HEK293 (cell line): ENCODE results near the gene RAB28.

Experiments used
- CTCF ChIA-PET: fragments of 350-600 bp; formaldehyde crosslinking; extraction: SDS; loops from one replicate; lab custom pipeline; 2021; ENCODE audit warnings: antibody characterized with exemption; lab: Yijun Ruan, JAX
- POLR2A ChIA-PET: fragments of 300-600 bp; formaldehyde crosslinking; extraction: SDS; loops from one replicate; lab custom pipeline; 2020; ENCODE audit warnings: antibody characterized with exemption, inconsistent platforms; lab: Yijun Ruan, JAX
- H3K27ac ChIP-seq: fragments of 200-500 bp; sonication (Bioruptor generic); 2 replicates; pipeline ENCODE4 v1.5.1; 2014; ENCODE audit warnings: low read depth, low read length, control low read depth, inconsistent platforms; ENCODE audit errors: extremely low read depth
- H3K36me3 ChIP-seq, 2 experiments: fragments of 200-500 bp in 1 of 2; sonication (Bioruptor generic) in 1 of 2; 1 replicate in 1 of 2; 2 replicates in 1 of 2; pipeline ENCODE4 v1.5.1; 2014 to 2017; ENCODE audit warnings: inconsistent platforms in 2 of 2, low read length in 2 of 2; ENCODE audit not compliant: control insufficient read depth in 2 of 2, insufficient read depth in 1 of 2
- H3K4me1 ChIP-seq: fragments of 200-500 bp; sonication (Bioruptor generic); 2 replicates; pipeline ENCODE4 v1.5.1; 2014; ENCODE audit warnings: mild to moderate bottlenecking, low read length, inconsistent platforms; ENCODE audit not compliant: control insufficient read depth, insufficient read depth
- H3K4me3 ChIP-seq: 2 replicates; pipeline ENCODE4 v1.5.1; 2011; ENCODE audit warnings: low read depth, mild to moderate bottlenecking, control low read depth, low read length, moderate library complexity
- H3K9me3 ChIP-seq: fragments of 200-500 bp; sonication (Bioruptor generic); 2 replicates; pipeline ENCODE4 v1.5.1; 2014; ENCODE audit warnings: low read depth, low read length, inconsistent platforms; ENCODE audit not compliant: control insufficient read depth, insufficient read depth
- GLIS1 ChIP-seq: fragments of 450-650 bp; formaldehyde crosslinking; IDR thresholded peaks from 2 replicates; pipeline ENCODE4 v1.5.1; 2016; ENCODE audit warnings: missing biosample characterization, missing genetic modification characterization
- GLIS2 ChIP-seq: fragments of 450-650 bp; formaldehyde crosslinking; IDR thresholded peaks from 2 replicates; pipeline ENCODE4 v1.5.1; 2016; ENCODE audit warnings: missing biosample characterization, missing genetic modification characterization
- IKZF3 ChIP-seq: fragments of 450-650 bp; IDR thresholded peaks from 2 replicates; pipeline ENCODE4 v1.5.0; 2018; ENCODE audit warnings: missing biosample characterization, mild to moderate bottlenecking, missing genetic modification characterization, moderate library complexity
- KLF10 ChIP-seq: fragments of 450-650 bp; IDR thresholded peaks from 2 replicates; pipeline ENCODE4 v1.5.1; 2018; ENCODE audit warnings: missing biosample characterization, mild to moderate bottlenecking, missing genetic modification characterization
- KLF8 ChIP-seq: fragments of 450-650 bp; formaldehyde crosslinking; IDR thresholded peaks from 2 replicates; pipeline ENCODE4 v1.5.1; 2016; ENCODE audit warnings: missing biosample characterization, missing genetic modification characterization
- KLF9 ChIP-seq: fragments of 450-650 bp; formaldehyde crosslinking; IDR thresholded peaks from 2 replicates; pipeline ENCODE4 v1.5.1; 2016; ENCODE audit warnings: missing biosample characterization, missing genetic modification characterization, low read depth
- PRDM1 ChIP-seq: fragments of 450-650 bp; formaldehyde crosslinking; IDR thresholded peaks from 2 replicates; pipeline ENCODE4; 2016; ENCODE audit warnings: missing biosample characterization, missing genetic modification characterization
- SP2 ChIP-seq: fragments of 450-650 bp; formaldehyde crosslinking; IDR thresholded peaks from 2 replicates; pipeline ENCODE4 v1.5.1; 2016; ENCODE audit warnings: missing biosample characterization, missing genetic modification characterization
- SP3 ChIP-seq: fragments of 450-650 bp; formaldehyde crosslinking; IDR thresholded peaks from 2 replicates; pipeline ENCODE4 v1.5.1; 2016; ENCODE audit warnings: missing biosample characterization, missing genetic modification characterization
- YY1 ChIP-seq: fragments of 450-650 bp; formaldehyde crosslinking; IDR thresholded peaks from 2 replicates; pipeline ENCODE4 v1.5.1; 2018; ENCODE audit warnings: missing biosample characterization, missing genetic modification characterization
- YY2 ChIP-seq: fragments of 450-650 bp; formaldehyde crosslinking; IDR thresholded peaks from 2 replicates; pipeline ENCODE4 v1.5.1; 2016; ENCODE audit warnings: missing biosample characterization, missing genetic modification characterization
- ZNF239 ChIP-seq: fragments of 450-650 bp; formaldehyde crosslinking; IDR thresholded peaks from 2 replicates; pipeline ENCODE4 v1.5.1; 2016; ENCODE audit warnings: missing biosample characterization, missing genetic modification characterization
- ZNF311 ChIP-seq: fragments of 450-650 bp; formaldehyde crosslinking; IDR thresholded peaks from 2 replicates; pipeline ENCODE4 v1.5.1; 2017; ENCODE audit warnings: missing biosample characterization, missing genetic modification characterization, borderline replicate concordance
- ZNF341 ChIP-seq: fragments of 450-650 bp; formaldehyde crosslinking; IDR thresholded peaks from 2 replicates; pipeline ENCODE4; 2016; ENCODE audit warnings: low read depth, missing biosample characterization, missing genetic modification characterization
- ZNF423 ChIP-seq: fragments of 450-650 bp; formaldehyde crosslinking; IDR thresholded peaks from 2 replicates; pipeline ENCODE4 v1.5.1; 2016; ENCODE audit warnings: missing biosample characterization, missing genetic modification characterization
- ZNF473 ChIP-seq: fragments of 450-650 bp; formaldehyde crosslinking; IDR thresholded peaks from 2 replicates; pipeline ENCODE4 v1.5.1; 2017; ENCODE audit warnings: missing biosample characterization, missing genetic modification characterization
- ZNF501 ChIP-seq: fragments of 450-650 bp; formaldehyde crosslinking; IDR thresholded peaks from 2 replicates; pipeline ENCODE4 v1.5.1; 2016; ENCODE audit warnings: missing biosample characterization, missing genetic modification characterization
- ZNF521 ChIP-seq: fragments of 450-650 bp; formaldehyde crosslinking; IDR thresholded peaks from 2 replicates; pipeline ENCODE4 v1.5.1; 2017; ENCODE audit warnings: missing biosample characterization, mild to moderate bottlenecking, missing genetic modification characterization
- ZNF561 ChIP-seq: fragments of 450-650 bp; IDR thresholded peaks from 2 replicates; pipeline ENCODE4 v1.5.1; 2018; ENCODE audit warnings: missing biosample characterization, missing genetic modification characterization, borderline replicate concordance
- ZNF610 ChIP-seq: fragments of 450-650 bp; formaldehyde crosslinking; IDR thresholded peaks from 2 replicates; pipeline ENCODE4 v1.5.1; 2016; ENCODE audit warnings: missing biosample characterization, missing genetic modification characterization, borderline replicate concordance
- ZXDB ChIP-seq: fragments of 450-650 bp; formaldehyde crosslinking; IDR thresholded peaks from 2 replicates; pipeline ENCODE4 v1.5.1; 2016; ENCODE audit warnings: missing biosample characterization, missing genetic modification characterization
- TF ChIP-seq, protein P1 (sequence below): fragments of 450-650 bp; formaldehyde crosslinking; IDR thresholded peaks from 2 replicates; pipeline ENCODE4 v1.5.1; 2017; ENCODE audit warnings: missing biosample characterization, missing genetic modification characterization
- TF ChIP-seq, protein P2 (sequence below): fragments of 450-650 bp; IDR thresholded peaks from 2 replicates; pipeline ENCODE4 v1.5.1; 2018; ENCODE audit warnings: missing biosample characterization, missing genetic modification characterization
- TF ChIP-seq, protein P3 (sequence below): fragments of 450-650 bp; formaldehyde crosslinking; optimal IDR thresholded peaks from 2 replicates; pipeline ENCODE3; 2016; ENCODE audit warnings: missing biosample characterization, mild to moderate bottlenecking, missing genetic modification characterization
- TF ChIP-seq, protein P4 (sequence below): fragments of 450-650 bp; formaldehyde crosslinking; conservative IDR thresholded peaks from 2 replicates; pipeline ENCODE4 v1.5.1; 2016; ENCODE audit warnings: low read depth, missing biosample characterization, missing genetic modification characterization
- TF ChIP-seq, protein P5 (sequence below): fragments of 450-650 bp; formaldehyde crosslinking; IDR thresholded peaks from 2 replicates; pipeline ENCODE4 v1.5.1; 2016; ENCODE audit warnings: missing biosample characterization, missing genetic modification characterization

RAB28 gene

DNA sequence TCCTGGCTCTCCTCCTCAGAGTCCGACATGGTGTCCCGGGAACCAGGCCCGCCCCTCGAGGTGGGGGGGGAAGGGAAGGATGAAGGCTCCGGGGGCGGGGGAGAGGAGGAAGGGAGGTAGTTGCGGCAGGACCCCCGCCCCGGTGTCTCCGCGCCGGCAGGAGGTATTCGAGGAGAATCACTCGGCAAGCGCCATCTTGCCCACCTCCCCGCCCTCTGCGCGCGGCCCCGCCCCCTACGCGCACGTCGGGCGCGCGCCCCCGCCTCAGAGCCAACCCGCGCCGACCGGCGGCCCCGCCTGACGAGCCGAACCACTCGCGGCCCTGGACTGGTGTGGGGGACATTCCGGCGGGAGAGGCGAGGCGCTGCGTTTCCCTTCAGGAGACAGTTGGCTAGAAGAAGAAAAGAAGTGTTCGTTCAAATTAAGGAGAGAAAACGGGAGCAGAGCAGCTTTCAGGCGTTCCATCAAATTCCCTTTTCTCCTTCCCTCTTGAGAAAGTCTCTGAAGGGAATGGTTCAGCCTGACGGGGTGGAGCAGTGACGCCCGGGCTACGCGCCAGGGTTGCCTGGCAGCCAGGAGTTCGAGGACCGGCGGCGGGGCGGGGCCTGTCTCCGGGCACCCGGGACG is at the start of gene RAB28:
Gene RAB28 (minus strand): TSS at position 219 of the 627 bp plus-strand sequence.
- CTCF ChIA-PET, result no interaction called here
- TF ChIP-seq ZNF561 (tag by site-specific recombination), result 0 out of 2 replicates have a peak, but pooled peaks have one; percentile 13
- no peak for TF ChIP-seq ZNF239 (tag by site-specific recombination)
- TF ChIP-seq GLIS2, result peak; percentile 75
- 0 out of 2 replicates have a peak, but pooled peaks have one; percentile 34 for TF ChIP-seq ZNF341 (tag by site-specific recombination)
- 0 out of 2 replicates have a peak, but pooled peaks have one; percentile 12 for TF ChIP-seq ZNF501 (tag by site-specific recombination)
- no peak for TF ChIP-seq IKZF3 (tag by site-specific recombination)
- peak; percentile 34 for TF ChIP-seq SP2 (tag by site-specific recombination)
- peak; percentile 17; the same call in 1 of the 2 replicates for TF ChIP-seq ZXDB
- no peak for TF ChIP-seq ZNF311 (tag by site-specific recombination)
- peak; percentile 70; the same call in 1 of the 2 replicates for TF ChIP-seq KLF8 (tag by site-specific recombination)
- TF ChIP-seq GLIS1 (tag by site-specific recombination), result peak; percentile 54
- TF ChIP-seq, protein P1, sequence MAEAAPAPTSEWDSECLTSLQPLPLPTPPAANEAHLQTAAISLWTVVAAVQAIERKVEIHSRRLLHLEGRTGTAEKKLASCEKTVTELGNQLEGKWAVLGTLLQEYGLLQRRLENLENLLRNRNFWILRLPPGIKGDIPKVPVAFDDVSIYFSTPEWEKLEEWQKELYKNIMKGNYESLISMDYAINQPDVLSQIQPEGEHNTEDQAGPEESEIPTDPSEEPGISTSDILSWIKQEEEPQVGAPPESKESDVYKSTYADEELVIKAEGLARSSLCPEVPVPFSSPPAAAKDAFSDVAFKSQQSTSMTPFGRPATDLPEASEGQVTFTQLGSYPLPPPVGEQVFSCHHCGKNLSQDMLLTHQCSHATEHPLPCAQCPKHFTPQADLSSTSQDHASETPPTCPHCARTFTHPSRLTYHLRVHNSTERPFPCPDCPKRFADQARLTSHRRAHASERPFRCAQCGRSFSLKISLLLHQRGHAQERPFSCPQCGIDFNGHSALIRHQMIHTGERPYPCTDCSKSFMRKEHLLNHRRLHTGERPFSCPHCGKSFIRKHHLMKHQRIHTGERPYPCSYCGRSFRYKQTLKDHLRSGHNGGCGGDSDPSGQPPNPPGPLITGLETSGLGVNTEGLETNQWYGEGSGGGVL (tag by site-specific recombination), result peak; percentile 72
- TF ChIP-seq ZNF610 (tag by site-specific recombination), result no peak
- peak; percentile 61 for TF ChIP-seq PRDM1 (tag by site-specific recombination)
- TF ChIP-seq, protein P2, sequence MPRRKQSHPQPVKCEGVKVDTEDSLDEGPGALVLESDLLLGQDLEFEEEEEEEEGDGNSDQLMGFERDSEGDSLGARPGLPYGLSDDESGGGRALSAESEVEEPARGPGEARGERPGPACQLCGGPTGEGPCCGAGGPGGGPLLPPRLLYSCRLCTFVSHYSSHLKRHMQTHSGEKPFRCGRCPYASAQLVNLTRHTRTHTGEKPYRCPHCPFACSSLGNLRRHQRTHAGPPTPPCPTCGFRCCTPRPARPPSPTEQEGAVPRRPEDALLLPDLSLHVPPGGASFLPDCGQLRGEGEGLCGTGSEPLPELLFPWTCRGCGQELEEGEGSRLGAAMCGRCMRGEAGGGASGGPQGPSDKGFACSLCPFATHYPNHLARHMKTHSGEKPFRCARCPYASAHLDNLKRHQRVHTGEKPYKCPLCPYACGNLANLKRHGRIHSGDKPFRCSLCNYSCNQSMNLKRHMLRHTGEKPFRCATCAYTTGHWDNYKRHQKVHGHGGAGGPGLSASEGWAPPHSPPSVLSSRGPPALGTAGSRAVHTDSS (tag by site-specific recombination), result peak; percentile 60; the same call in 1 of the 2 replicates
- no peak for TF ChIP-seq ZNF473
- TF ChIP-seq, protein P3, sequence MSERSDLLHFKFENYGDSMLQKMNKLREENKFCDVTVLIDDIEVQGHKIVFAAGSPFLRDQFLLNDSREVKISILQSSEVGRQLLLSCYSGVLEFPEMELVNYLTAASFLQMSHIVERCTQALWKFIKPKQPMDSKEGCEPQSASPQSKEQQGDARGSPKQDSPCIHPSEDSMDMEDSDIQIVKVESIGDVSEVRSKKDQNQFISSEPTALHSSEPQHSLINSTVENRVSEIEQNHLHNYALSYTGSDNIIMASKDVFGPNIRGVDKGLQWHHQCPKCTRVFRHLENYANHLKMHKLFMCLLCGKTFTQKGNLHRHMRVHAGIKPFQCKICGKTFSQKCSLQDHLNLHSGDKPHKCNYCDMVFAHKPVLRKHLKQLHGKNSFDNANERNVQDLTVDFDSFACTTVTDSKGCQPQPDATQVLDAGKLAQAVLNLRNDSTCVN (tag by site-specific recombination), result peak; percentile 67
- TF ChIP-seq YY2 (tag by site-specific recombination), result no peak
- no peak for TF ChIP-seq ZNF521 (tag by site-specific recombination)
- TF ChIP-seq, protein P4, sequence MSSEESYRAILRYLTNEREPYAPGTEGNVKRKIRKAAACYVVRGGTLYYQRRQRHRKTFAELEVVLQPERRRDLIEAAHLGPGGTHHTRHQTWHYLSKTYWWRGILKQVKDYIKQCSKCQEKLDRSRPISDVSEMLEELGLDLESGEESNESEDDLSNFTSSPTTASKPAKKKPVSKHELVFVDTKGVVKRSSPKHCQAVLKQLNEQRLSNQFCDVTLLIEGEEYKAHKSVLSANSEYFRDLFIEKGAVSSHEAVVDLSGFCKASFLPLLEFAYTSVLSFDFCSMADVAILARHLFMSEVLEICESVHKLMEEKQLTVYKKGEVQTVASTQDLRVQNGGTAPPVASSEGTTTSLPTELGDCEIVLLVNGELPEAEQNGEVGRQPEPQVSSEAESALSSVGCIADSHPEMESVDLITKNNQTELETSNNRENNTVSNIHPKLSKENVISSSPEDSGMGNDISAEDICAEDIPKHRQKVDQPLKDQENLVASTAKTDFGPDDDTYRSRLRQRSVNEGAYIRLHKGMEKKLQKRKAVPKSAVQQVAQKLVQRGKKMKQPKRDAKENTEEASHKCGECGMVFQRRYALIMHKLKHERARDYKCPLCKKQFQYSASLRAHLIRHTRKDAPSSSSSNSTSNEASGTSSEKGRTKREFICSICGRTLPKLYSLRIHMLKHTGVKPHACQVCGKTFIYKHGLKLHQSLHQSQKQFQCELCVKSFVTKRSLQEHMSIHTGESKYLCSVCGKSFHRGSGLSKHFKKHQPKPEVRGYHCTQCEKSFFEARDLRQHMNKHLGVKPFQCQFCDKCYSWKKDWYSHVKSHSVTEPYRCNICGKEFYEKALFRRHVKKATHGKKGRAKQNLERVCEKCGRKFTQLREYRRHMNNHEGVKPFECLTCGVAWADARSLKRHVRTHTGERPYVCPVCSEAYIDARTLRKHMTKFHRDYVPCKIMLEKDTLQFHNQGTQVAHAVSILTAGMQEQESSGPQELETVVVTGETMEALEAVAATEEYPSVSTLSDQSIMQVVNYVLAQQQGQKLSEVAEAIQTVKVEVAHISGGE (tag by site-specific recombination), result peak; percentile 40; the same call in 1 of the 2 replicates
- TF ChIP-seq KLF10 (tag by site-specific recombination), result peak; percentile 98
- peak; percentile 23; the same call in 1 of the 2 replicates for TF ChIP-seq ZNF423 (tag by site-specific recombination)
- TF ChIP-seq, protein P5, sequence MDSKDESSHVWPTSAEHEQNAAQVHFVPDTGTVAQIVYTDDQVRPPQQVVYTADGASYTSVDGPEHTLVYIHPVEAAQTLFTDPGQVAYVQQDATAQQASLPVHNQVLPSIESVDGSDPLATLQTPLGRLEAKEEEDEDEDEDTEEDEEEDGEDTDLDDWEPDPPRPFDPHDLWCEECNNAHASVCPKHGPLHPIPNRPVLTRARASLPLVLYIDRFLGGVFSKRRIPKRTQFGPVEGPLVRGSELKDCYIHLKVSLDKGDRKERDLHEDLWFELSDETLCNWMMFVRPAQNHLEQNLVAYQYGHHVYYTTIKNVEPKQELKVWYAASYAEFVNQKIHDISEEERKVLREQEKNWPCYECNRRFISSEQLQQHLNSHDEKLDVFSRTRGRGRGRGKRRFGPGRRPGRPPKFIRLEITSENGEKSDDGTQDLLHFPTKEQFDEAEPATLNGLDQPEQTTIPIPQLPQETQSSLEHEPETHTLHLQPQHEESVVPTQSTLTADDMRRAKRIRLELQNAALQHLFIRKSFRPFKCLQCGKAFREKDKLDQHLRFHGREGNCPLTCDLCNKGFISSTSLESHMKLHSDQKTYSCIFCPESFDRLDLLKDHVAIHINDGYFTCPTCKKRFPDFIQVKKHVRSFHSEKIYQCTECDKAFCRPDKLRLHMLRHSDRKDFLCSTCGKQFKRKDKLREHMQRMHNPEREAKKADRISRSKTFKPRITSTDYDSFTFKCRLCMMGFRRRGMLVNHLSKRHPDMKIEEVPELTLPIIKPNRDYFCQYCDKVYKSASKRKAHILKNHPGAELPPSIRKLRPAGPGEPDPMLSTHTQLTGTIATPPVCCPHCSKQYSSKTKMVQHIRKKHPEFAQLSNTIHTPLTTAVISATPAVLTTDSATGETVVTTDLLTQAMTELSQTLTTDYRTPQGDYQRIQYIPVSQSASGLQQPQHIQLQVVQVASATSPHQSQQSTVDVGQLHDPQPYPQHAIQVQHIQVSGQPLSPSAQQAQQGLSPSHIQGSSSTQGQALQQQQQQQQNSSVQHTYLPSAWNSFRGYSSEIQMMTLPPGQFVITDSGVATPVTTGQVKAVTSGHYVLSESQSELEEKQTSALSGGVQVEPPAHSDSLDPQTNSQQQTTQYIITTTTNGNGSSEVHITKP (tag by site-specific recombination), result peak; percentile 99
- peak; percentile 47; the same call in 1 of the 2 replicates for TF ChIP-seq YY1 (tag by site-specific recombination)
- peak; percentile 68; the same call in 1 of the 2 replicates for TF ChIP-seq SP3 (tag by site-specific recombination)
- TF ChIP-seq KLF9 (tag by site-specific recombination), result 0 out of 2 replicates have a peak, but pooled peaks have one; percentile 60

More for the DNA sequence above, at the start of gene RAB28:
- peak within 1 kb of the TSS; percentile 77 for H3K4me3 ChIP-seq
- H3K27ac ChIP-seq, result peak within 1 kb of the TSS; percentile 95
- no peaks in the 10 kb centered on the region for H3K9me3 ChIP-seq
- POLR2A ChIA-PET, result interaction anchor here (0.8 to 1.1 kb wide), 2 partner anchors 60 to 157 kb away, joined by 3 to 5 read pairs; partner anchors contain the start of gene NKX3-2
- no peaks in the 10 kb centered on the region for H3K4me1 ChIP-seq
- H3K36me3 ChIP-seq, result no peaks in the 10 kb centered on the region
